ENCODE data around the gene ALDH4A1. TPM values are rescaled to one million over a fixed set of nuclear protein-coding genes. Genes with fewer than 3 reads are reported as not detected.

The ALDH4A1 gene, protein sequence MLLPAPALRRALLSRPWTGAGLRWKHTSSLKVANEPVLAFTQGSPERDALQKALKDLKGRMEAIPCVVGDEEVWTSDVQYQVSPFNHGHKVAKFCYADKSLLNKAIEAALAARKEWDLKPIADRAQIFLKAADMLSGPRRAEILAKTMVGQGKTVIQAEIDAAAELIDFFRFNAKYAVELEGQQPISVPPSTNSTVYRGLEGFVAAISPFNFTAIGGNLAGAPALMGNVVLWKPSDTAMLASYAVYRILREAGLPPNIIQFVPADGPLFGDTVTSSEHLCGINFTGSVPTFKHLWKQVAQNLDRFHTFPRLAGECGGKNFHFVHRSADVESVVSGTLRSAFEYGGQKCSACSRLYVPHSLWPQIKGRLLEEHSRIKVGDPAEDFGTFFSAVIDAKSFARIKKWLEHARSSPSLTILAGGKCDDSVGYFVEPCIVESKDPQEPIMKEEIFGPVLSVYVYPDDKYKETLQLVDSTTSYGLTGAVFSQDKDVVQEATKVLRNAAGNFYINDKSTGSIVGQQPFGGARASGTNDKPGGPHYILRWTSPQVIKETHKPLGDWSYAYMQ
- 19.6 TPM for polyA plus RNA-seq (2012; ENCODE audit: insufficient read depth, insufficient read length, low read depth)

DNA sequence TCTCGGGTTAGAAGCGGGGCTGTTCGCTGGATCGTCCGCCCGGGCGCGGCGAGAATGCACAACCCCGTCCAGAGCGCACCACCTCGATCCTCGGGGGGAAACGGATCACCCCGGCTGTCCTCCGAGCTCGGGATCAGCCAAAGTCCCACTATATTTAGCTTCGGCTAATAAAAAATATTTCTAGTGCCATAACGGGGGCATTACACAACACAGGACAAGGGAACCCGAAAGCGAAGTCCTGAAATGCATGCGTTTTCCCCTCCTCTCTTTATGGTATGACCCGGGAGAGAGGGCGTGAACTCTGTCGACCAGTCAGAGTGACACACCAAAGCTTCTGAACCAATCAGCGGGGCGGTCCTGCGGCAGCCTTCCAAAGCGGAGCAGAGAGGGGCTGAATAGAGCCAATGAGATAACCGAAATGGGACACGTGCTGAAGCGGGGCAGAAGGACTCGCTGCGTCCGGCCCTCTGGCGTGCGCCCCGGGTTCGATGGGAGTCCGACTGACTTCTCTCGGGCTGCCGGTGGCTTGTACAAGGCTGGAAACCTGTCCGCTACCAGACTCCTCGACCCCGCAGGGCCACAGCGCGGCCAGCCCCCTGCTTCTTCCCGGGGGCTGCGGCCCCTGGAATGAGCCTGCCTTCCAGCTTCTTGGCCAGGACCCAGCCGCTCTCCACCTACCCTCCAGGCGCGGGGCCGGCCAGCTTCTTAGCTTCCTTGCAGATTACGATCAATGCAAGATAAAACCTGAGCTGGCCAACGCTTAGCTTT is at the start of gene ALDH4A1:
TSS of gene ALDH4A1 (minus strand) at position 33 of the 768 bp plus-strand sequence. CDS start at position 1, 32 bp downstream.
- Histone ChIP-seq H3K36me3 (no peaks in the 10 kb centered on the region), H3K27me3 (no peaks in the 10 kb centered on the region), H3K4me1 (no peaks in the 10 kb centered on the region), H3K4me3 (ENCODE audit: low read depth, low read length) (peak within 1 kb of the TSS; percentile 75), H3K9me3 (no peaks in the 10 kb centered on the region)
- peak; percentile 92 for DNase-seq
- TF ChIP-seq, protein P1, sequence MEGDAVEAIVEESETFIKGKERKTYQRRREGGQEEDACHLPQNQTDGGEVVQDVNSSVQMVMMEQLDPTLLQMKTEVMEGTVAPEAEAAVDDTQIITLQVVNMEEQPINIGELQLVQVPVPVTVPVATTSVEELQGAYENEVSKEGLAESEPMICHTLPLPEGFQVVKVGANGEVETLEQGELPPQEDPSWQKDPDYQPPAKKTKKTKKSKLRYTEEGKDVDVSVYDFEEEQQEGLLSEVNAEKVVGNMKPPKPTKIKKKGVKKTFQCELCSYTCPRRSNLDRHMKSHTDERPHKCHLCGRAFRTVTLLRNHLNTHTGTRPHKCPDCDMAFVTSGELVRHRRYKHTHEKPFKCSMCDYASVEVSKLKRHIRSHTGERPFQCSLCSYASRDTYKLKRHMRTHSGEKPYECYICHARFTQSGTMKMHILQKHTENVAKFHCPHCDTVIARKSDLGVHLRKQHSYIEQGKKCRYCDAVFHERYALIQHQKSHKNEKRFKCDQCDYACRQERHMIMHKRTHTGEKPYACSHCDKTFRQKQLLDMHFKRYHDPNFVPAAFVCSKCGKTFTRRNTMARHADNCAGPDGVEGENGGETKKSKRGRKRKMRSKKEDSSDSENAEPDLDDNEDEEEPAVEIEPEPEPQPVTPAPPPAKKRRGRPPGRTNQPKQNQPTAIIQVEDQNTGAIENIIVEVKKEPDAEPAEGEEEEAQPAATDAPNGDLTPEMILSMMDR (IDR thresholded peaks at IDR 0.05; ENCODE audit: low read depth, low read length): no peak

DNA sequence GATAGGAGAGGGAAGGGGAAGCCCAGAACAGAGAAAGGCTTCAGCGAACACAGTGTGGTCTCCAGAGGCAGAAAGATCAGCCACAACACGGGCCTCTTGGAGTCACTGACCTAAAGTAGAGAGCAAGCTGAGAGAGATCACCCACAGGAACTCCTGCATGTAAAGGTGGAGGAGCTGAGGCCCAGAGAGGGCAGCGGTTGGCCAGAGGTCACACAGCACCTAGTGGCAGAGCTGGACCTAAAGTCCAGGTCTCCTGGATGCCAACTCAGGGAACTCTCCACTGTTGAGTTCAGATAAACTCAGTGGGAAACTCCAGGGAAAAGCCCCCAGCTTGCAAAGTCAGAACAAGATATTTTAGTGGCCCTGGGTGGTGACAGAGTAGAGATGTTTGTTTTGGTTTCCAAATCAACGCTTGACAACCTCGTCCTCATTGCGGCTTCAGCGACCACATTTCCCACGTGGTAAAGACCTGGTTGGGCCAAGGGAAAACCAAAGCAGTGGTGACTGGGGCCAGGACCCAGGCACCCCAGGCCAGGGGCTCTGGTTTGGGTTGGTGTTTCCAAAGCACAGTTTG is 49.5 kb upstream of the ALDH4A1 start:
- peaks cover 24% of the 10 kb centered on the region for H3K27me3 ChIP-seq
- no peak overlapping the region for H3K4me3 ChIP-seq (ENCODE audit: low read depth, low read length)
- TF ChIP-seq, protein P1 (IDR thresholded peaks at IDR 0.05; ENCODE audit: low read depth, low read length): no peak
- H3K4me1 ChIP-seq: no peaks in the 10 kb centered on the region
- H3K36me3 ChIP-seq: no peaks in the 10 kb centered on the region
- DNase-seq: no peak
- H3K9me3 ChIP-seq: no peaks in the 10 kb centered on the region

DNA sequence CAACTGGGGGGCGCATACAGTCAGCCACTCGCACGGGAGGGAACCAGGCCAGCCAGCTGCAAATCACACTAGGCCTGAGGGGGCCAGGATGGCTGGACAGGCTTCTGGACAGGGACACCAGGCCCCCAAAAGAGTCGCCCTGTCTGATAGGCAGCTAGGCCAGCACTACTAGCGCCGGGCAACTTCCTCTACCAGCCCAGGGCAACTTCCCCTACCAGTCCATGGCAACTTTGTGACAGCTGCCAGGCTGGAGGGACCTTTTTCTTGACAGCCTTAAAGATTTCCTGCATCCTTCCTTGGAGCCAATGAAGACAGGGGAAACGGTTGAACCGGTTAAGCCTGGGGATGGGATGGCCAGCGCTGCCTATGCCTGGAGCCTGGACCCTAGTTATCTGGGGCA is 49.1 kb upstream of the ALDH4A1 start:
- H3K4me3 ChIP-seq (ENCODE audit: low read depth, low read length): no peak overlapping the region
- no peaks in the 10 kb centered on the region for H3K4me1 ChIP-seq
- H3K36me3 ChIP-seq: no peaks in the 10 kb centered on the region
- TF ChIP-seq, protein P1 (IDR thresholded peaks at IDR 0.05; ENCODE audit: low read depth, low read length): no peak
- no peaks in the 10 kb centered on the region for H3K9me3 ChIP-seq
- no peak for DNase-seq
- peaks cover 23% of the 10 kb centered on the region for H3K27me3 ChIP-seq

DNA sequence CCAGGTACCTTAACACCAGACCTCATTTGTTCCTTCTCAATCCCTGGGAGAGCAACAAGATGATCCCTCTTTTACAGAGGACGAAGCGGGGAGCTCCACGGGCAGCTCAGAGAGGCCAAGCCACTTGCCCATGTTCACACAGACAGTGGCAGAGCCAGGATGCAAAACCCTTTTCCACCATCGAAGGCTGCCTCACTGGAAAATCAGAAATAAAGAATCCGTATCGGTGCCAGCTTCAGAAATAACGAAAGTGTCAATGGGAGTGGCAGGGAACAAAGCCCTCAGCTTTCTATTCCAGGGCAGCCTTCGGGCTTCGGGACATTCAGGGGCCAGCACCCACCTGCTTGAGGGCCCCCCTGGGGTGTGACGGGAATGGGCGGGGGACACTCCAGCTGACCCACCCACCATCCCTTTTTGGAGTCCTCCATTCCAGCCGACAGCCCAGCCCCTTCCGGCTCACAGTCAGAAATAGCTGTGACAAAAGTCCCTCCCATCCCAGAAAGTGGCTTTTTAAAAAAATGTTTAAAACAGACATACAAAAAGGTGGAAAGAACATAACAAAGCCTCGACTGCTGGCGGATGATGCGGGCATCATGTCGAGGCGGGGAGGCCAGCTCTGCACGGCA is 48.2 kb upstream of the ALDH4A1 start:
- no peak for DNase-seq
- TF ChIP-seq, protein P1 (IDR thresholded peaks at IDR 0.05; ENCODE audit: low read depth, low read length): no peak
- Histone ChIP-seq H3K27me3 (peaks cover 14% of the 10 kb centered on the region), H3K9me3 (no peaks in the 10 kb centered on the region), H3K4me1 (no peaks in the 10 kb centered on the region), H3K4me3 (ENCODE audit: low read depth, low read length) (no peak overlapping the region), H3K36me3 (no peaks in the 10 kb centered on the region)

DNA sequence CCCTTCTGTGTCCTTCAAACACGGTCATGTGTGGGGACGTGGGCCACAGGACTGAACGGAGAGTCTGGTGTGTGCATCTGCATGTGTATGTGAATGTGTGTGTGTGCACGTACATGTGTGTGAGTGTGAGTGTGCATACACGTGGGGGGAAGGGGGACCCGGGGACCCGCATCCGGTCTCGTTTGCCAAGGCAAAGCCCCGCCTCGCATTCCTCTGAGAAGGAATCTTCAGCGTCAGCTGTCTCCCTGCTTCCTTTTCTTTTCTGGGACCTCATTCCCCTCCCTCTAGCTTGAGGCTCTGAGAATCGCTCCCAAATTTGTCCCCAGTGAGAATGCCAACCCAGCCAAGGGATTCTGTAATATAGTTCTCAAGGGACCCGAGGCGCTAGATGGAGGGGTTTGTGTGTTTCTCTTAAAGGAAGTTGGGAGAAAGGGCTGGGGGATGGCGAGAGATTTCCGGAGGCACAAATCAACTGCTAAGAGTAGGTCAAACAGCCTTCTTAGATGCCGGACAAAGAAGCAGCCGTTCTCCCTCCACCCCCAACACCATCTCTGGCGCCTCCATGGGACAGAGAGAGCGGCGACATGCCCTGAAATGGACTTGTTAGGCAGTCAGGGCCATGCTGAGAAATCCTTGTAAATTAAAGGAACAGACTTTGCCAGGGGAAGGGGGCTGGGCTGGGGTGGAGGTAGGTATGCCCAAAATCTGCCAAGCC is 47.5 kb upstream of the ALDH4A1 start:
- no peak for DNase-seq
- Histone ChIP-seq H3K27me3 (peaks cover 7% of the 10 kb centered on the region), H3K9me3 (no peaks in the 10 kb centered on the region), H3K36me3 (no peaks in the 10 kb centered on the region), H3K4me3 (ENCODE audit: low read depth, low read length) (no peak overlapping the region), H3K4me1 (no peaks in the 10 kb centered on the region)
- TF ChIP-seq, protein P1 (IDR thresholded peaks at IDR 0.05; ENCODE audit: low read depth, low read length): no peak

All from BE2C (cell line).